Panc1 (cell line): ENCODE results near the gene THUMPD2. TPM values are rescaled to one million over a fixed set of nuclear protein-coding genes. Genes with fewer than 3 reads are reported as not detected.

Experiments used
- ATAC-seq: fragments of 200-7000 bp; cut with Tn5 transposase; 2 replicates; pipeline ENCODE4 v1.9.1; 2020; ENCODE audit warnings: mild to moderate bottlenecking, moderate library complexity
- BruUV-seq: library from RNA; stranded (reverse); fragments of 400-500 nt; replicated peaks from 2 replicates; lab custom pipeline; 2021; lab: Mats Ljungman, UMichigan
- CTCF ChIA-PET: fragments of 300-600 bp; sonication (Branson Sonifier 250); formaldehyde crosslinking; loops from one replicate; lab custom pipeline; 2022; ENCODE audit warnings: antibody characterized with exemption; lab: Charles Lee
- POLR2A ChIA-PET: fragments of 300-600 bp; sonication (Branson Sonifier 250); formaldehyde crosslinking; loops from one replicate; lab custom pipeline; 2022; ENCODE audit warnings: antibody characterized with exemption; lab: Charles Lee
- DNase-seq: peaks from one replicate; pipeline ENCODE4 v3.0.0-alpha.2; 2010; ENCODE audit warnings: low read depth, low spot score
- H3K27ac ChIP-seq: 2 replicates; pipeline ENCODE4 v1.5.1; 2011; ENCODE audit warnings: mild to moderate bottlenecking, low read length, inconsistent platforms
- H3K27me3 ChIP-seq: fragments of 200-500 bp; sonication (Bioruptor generic); 2 replicates; pipeline ENCODE4 v1.6.0; 2014; ENCODE audit warnings: low read length, inconsistent platforms; ENCODE audit not compliant: control insufficient read depth, insufficient read depth
- H3K36me3 ChIP-seq: fragments of 200-500 bp; sonication (Bioruptor generic); 2 replicates; pipeline ENCODE4 v1.5.1; 2014; ENCODE audit warnings: inconsistent platforms, mild to moderate bottlenecking, low read length, moderate library complexity; ENCODE audit not compliant: control insufficient read depth, insufficient read depth
- H3K4me1 ChIP-seq: 2 replicates; pipeline ENCODE4 v1.5.1; 2011; ENCODE audit warnings: inconsistent platforms, mild to moderate bottlenecking, low read length, moderate library complexity; ENCODE audit not compliant: control insufficient read depth, insufficient read depth
- H3K4me3 ChIP-seq, 2 experiments: 2 replicates each; pipeline ENCODE4 v1.5.1; 2011 to 2012; ENCODE audit warnings: low read depth in 2 of 2, low read length in 2 of 2, mild to moderate bottlenecking in 2 of 2, inconsistent platforms in 1 of 2, moderate library complexity in 1 of 2
- H3K9me3 ChIP-seq: fragments of 200-500 bp; sonication (Bioruptor generic); 2 replicates; pipeline ENCODE4 v1.5.1; 2014; ENCODE audit warnings: low read depth, mild to moderate bottlenecking, inconsistent platforms, low read length, moderate library complexity; ENCODE audit not compliant: control insufficient read depth, insufficient read depth
- CTCF ChIP-seq: fragments of 450-650 bp; IDR thresholded peaks from 2 replicates; pipeline ENCODE4 v1.5.1; 2017; ENCODE audit warnings: mild to moderate bottlenecking
- POLR2AphosphoS5 ChIP-seq: IDR thresholded peaks from 2 replicates; pipeline ENCODE4 v1.6.1; 2012; ENCODE audit warnings: mild to moderate bottlenecking, low read depth, low read length, moderate library complexity
- REST ChIP-seq, 2 experiments: IDR thresholded peaks; 2 replicates each; pipeline ENCODE4 v1.6.1; 2011 to 2012; ENCODE audit warnings: low read depth in 2 of 2, control low read depth in 1 of 2, low read length in 1 of 2, mild to moderate bottlenecking in 1 of 2, moderate library complexity in 1 of 2; ENCODE audit not compliant: insufficient read depth in 1 of 2
- SIN3A ChIP-seq: IDR thresholded peaks from 2 replicates; pipeline ENCODE4 v1.6.1; 2012; ENCODE audit warnings: low read depth, mild to moderate bottlenecking, low read length, moderate library complexity, borderline replicate concordance; ENCODE audit not compliant: insufficient read depth
- TCF7L2 ChIP-seq: IDR thresholded peaks from 2 replicates; pipeline ENCODE4 v1.6.1; 2011; ENCODE audit warnings: mild to moderate bottlenecking, low read depth, low read length, inconsistent platforms
- in situ Hi-C: cut with HindIII; loops from 2 replicates; pipeline ENCODE4 v1.10.0; 2016; ENCODE audit warnings: low sequenced_read_pairs, low pct_unique_long_range_greater_than_20kb
- intact Hi-C: fragments of 100-400 bp; cut with micrococcal nuclease; formaldehyde crosslinking; loops from one replicate; pipeline ENCODE4 v1.10.0; 2022; ENCODE audit not compliant: unreplicated experiment
- total RNA-seq: library from RNA; stranded (reverse); gene quantifications from one replicate; pipeline ENCODE4 v1.2.1, GENCODE V29; 2021; ENCODE audit not compliant: unreplicated experiment

Gene THUMPD2
- total RNA-seq, 1 experiment from 2014 or later = 13.7 TPM

- intact Hi-C loops = loop anchor here (10.0 kb wide), 1 partner anchor 315 kb away; no protein-coding TSS in a partner anchor
- H3K4me1 ChIP-seq = no peaks in the 10 kb centered on the region
Observed at GRCh38 chr2:39689876-39690275, 89.2 kb downstream of the THUMPD2 start.

GRCh38 chr2:39689272-39689841 lies 89.7 kb downstream of the THUMPD2 start:
- in situ Hi-C loops = no loop called here
- BruUV-seq = no TSS peak
- no peak for TF ChIP-seq REST (IDR thresholded peaks at IDR 0.05; ENCODE audit: insufficient read depth in 1 of 2, low read depth in 2 of 2, low read length in 1 of 2)
- TF ChIP-seq CTCF = no peak
- no peak for TF ChIP-seq SIN3A
- TF ChIP-seq POLR2AphosphoS5 = no peak
- TF ChIP-seq TCF7L2 = no peak
- H3K27ac ChIP-seq = no peak overlapping the region
- no peak for DNase-seq
- no peak overlapping the region for H3K4me3 ChIP-seq
- ChIA-PET POLR2A (interaction anchor here (0.7 kb wide), 1 partner anchor 277 kb away, joined by 3 read pairs; no protein-coding TSS in a partner anchor), CTCF (no interaction called here)
- H3K4me1 ChIP-seq = no peaks in the 10 kb centered on the region
- H3K27me3 ChIP-seq = peaks cover 3% of the 10 kb centered on the region; the same call in 1 of the 2 replicates
- H3K9me3 ChIP-seq = no peaks in the 10 kb centered on the region
- intact Hi-C loops = no loop called here
- no peak for ATAC-seq
- H3K36me3 ChIP-seq = no peaks in the 10 kb centered on the region

More at GRCh38 chr2:39689876-39690275, 89.2 kb downstream of the THUMPD2 start:
- Histone ChIP-seq H3K4me3 (no peak overlapping the region), H3K27me3 (peaks cover 3% of the 10 kb centered on the region; the same call in 1 of the 2 replicates), H3K27ac (no peak overlapping the region), H3K36me3 (no peaks in the 10 kb centered on the region), H3K9me3 (no peaks in the 10 kb centered on the region)
- TF ChIP-seq SIN3A (no peak), POLR2AphosphoS5 (no peak), TCF7L2 (no peak), REST (IDR thresholded peaks at IDR 0.05; ENCODE audit: insufficient read depth in 1 of 2, low read depth in 2 of 2, low read length in 1 of 2) (no peak), CTCF (no peak)
- ChIA-PET CTCF (no interaction called here), POLR2A (interaction anchor here (0.7 kb wide), 1 partner anchor 277 kb away, joined by 3 read pairs; no protein-coding TSS in a partner anchor)
- BruUV-seq = no TSS peak
- in situ Hi-C loops = no loop called here
- ATAC-seq = no peak
- DNase-seq = no peak
